ENCODE measurements around the gene CHRND.

CHRND gene

DNA sequence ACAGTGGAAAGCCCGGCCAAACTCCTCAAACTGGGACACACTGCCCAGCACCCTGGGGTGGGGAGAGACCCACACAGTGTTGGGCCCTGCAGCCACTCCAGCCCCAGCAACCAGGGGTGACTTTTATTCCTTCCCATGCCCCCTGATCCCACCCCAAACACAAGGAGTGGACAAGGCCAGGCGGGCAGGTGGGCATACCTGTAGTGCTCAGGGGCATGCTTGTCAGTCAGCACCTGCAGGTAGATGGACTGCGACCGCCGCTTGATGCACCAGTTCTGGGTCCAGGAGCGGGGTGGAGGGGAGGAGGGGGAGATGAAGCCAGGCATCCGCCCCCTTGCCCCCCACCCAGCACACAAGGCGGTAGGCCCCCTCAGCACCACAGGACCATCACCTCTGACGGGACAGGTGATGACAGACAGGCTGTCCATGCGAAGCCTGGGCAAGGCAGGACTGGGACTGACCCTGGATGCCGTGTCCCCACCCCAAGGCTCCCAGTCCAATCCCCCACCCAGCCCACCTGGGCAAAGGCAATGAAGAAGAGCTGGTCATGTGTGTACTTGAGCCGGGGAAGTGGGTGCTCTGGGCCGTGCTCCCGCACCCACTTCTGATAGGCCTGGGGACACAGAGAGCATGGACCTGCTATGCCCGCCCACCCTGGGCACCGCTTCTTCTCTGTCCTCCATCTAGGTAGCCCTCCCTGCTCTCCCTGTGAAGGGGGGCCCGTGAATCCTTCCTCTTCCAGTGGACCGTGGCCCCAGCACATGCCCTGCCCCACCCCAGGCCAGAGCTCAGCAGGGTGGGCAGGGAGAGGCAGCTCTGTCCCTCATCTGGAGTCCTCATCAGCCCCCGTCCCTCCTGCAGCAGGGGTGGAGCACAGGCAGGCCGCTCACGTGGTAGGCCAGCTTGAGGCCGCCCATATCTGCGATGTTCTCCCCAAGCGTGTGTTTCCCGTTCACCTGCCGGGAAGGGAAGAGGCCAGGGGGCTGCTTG, 45.5 kb upstream of the CHRND start:
- no peak for TF ChIP-seq CTCF (IDR thresholded peaks at IDR 0.05; ENCODE audit: low read depth, low read length)
- H3K4me3 ChIP-seq (ENCODE audit: low read depth, low read length) = no peak overlapping the region
- no peak for DNase-seq (ENCODE audit: low read depth)

DNA sequence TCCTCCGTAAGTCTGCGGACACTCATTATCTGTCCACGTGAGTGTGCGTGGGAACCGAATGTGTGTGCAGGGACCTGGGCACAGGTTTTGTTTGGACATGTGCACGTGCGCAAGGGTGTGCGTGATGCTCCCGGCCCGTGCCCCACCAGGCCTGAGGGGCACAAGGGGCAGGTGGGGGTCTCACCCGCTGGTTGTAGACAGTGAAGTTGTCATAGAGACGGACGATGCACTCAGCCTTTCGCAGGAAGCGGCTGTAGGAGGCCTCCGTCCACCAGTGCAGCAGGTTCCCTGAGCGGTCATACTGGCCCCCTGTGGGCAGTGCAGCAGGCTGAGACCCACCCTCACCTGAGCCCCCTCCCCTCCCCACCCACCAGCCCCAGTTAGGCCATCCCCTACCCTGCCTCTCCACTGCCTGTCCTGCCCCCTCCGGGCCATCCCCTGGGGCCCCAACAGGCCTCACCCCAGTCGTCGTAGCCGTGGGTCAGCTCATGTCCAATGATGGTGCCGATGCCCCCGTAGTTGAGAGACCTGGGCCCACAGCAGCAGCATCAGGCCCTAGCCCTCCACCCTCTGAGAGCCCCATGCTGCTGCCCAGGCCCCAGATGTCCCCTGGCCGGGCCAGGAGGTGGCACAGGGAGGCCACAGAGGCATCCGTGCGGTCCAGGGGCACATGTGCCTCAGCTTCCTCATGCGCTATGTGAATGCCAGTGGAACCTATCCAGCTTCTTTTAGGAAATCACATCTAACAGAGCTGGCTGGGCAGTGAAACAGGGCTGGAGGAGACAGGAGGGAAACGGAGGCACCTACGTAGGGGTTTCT, 44.4 kb upstream of the CHRND start:
- DNase-seq (ENCODE audit: low read depth) = no peak
- no peak overlapping the region for H3K4me3 ChIP-seq (ENCODE audit: low read depth, low read length)
- TF ChIP-seq MYC (IDR thresholded peaks at IDR 0.05; ENCODE audit: low read depth, low read length) = no peak
- TF ChIP-seq CTCF (IDR thresholded peaks at IDR 0.05; ENCODE audit: low read depth, low read length) = no peak
- TF ChIP-seq, protein P1, sequence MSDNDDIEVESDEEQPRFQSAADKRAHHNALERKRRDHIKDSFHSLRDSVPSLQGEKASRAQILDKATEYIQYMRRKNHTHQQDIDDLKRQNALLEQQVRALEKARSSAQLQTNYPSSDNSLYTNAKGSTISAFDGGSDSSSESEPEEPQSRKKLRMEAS (IDR thresholded peaks at IDR 0.05; ENCODE audit: low read depth, low read length) = no peak
- TF ChIP-seq POLR2A (IDR thresholded peaks at IDR 0.05; ENCODE audit: extremely low read depth, insufficient read length) = no peak

DNA sequence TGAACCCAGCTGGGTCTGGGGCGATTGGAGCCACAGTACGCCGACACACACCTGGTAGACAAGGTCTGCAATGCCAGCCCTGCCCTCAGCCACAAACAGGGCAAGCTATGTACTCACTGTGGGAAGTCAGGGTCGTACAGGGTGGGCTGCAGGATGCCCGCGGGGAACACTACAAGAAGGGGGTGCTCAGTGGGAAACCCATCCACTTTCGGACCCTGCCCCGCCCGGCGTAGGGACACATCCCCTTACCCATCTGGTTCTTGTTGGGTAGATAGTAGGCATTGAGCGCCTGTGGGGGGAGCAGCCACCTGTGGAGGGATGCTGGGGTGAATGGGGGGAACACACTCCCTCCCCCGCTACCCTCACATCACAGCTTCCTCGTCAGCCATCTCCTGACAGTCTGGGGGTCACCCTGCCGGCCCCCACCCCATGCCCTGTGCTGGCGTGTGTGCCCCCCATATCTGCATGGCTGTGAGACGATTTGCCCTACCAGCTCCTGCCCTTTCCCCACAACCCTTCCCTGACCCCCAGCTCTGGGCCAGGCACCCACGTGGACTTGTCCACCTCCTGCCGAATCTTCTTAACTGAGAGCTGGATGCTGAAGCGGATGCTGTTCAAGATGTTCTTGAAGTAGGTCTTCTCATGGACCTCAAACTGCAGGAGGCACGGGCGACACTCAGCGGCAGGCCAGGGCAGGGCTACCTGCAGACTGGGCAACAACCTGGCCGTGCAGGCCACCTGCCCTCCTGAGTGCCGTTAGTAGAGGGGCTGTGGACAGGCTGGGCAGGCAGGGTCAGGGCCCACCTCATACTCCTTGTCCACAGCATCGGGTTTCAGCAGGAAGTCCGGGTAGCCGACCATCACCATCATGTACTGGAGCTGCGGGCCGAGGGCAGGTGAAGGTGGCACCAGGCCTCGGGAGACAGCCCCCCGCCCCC, 43.4 kb upstream of the CHRND start:
- H3K4me3 ChIP-seq (ENCODE audit: low read depth, low read length) = no peak overlapping the region
- no peak for DNase-seq (ENCODE audit: low read depth)
- TF ChIP-seq POLR2A (IDR thresholded peaks at IDR 0.05; ENCODE audit: extremely low read depth, insufficient read length) (no peak), CTCF (IDR thresholded peaks at IDR 0.05; ENCODE audit: low read depth, low read length) (no peak)
- TF ChIP-seq, protein P1 (IDR thresholded peaks at IDR 0.05; ENCODE audit: low read depth, low read length) = no peak

GRCh38 chr2:232483311-232483922, 42.5 kb upstream of the CHRND start:
- TF ChIP-seq POLR2A (IDR thresholded peaks at IDR 0.05; ENCODE audit: extremely low read depth, insufficient read length) (no peak), CTCF (IDR thresholded peaks at IDR 0.05; ENCODE audit: low read depth, low read length) (no peak), MYC (IDR thresholded peaks at IDR 0.05; ENCODE audit: low read depth, low read length) (no peak)
- TF ChIP-seq, protein P1 (IDR thresholded peaks at IDR 0.05; ENCODE audit: low read depth, low read length) = no peak
- no peak overlapping the region for H3K4me3 ChIP-seq (ENCODE audit: low read depth, low read length)
- no peak for DNase-seq (ENCODE audit: low read depth)

- DNase-seq (ENCODE audit: low read depth) = no peak
- TF ChIP-seq CTCF (IDR thresholded peaks at IDR 0.05; ENCODE audit: low read depth, low read length) (no peak), POLR2A (IDR thresholded peaks at IDR 0.05; ENCODE audit: extremely low read depth, insufficient read length) (no peak), MYC (IDR thresholded peaks at IDR 0.05; ENCODE audit: low read depth, low read length) (no peak)
- TF ChIP-seq, protein P1 (IDR thresholded peaks at IDR 0.05; ENCODE audit: low read depth, low read length) = no peak
Measured at GRCh38 chr2:232483923-232484627, 41.9 kb upstream of the CHRND start.

More at GRCh38 chr2:232483923-232484627, 41.9 kb upstream of the CHRND start:
- H3K4me3 ChIP-seq (ENCODE audit: low read depth, low read length) = no peak overlapping the region

Measured in NB4 (cell line).